NCI-H446 (cell line): Measurements from ENCODE around the gene CAT.
A peak's percentile ranks its signal among the peaks of the same experiment; 100 is the strongest.

ENCODE experiments used
- DNase-seq, 2 experiments: peaks; one replicate each; lab custom pipeline; 2025; lab: John Stamatoyannopoulos, UW

Gene CAT

GRCh38 chr11:34459507-34460162 is 20.9 kb downstream of the CAT start:
- no peak for DNase-seq

DNA sequence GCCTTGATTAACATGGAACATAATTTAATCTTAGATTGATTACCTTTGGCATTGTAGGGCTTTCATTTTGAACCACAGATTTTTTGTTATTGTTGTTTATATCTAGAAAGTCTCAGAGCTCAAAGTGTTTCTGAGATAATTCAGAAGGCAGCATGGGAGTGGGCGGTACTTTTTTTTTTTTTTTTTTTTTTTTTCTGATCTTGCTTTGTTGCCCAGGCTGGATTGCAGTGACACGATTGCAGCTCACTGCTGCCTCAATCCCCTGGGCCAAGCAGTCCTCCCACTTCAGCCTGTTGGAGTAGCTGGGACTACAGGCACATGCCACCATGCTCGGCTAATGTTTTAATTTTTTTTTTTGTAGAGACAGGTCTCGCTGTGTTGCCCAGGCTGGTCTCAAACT is 21.5 kb downstream of the CAT start:
- DNase-seq, result no peak

GRCh38 chr11:34461215-34461614 is 22.5 kb downstream of the CAT start:
- no peak for DNase-seq

GRCh38 chr11:34464591-34465051 is 25.9 kb downstream of the CAT start:
- peak in 1 of 2 experiments; percentile 22 for DNase-seq

DNA sequence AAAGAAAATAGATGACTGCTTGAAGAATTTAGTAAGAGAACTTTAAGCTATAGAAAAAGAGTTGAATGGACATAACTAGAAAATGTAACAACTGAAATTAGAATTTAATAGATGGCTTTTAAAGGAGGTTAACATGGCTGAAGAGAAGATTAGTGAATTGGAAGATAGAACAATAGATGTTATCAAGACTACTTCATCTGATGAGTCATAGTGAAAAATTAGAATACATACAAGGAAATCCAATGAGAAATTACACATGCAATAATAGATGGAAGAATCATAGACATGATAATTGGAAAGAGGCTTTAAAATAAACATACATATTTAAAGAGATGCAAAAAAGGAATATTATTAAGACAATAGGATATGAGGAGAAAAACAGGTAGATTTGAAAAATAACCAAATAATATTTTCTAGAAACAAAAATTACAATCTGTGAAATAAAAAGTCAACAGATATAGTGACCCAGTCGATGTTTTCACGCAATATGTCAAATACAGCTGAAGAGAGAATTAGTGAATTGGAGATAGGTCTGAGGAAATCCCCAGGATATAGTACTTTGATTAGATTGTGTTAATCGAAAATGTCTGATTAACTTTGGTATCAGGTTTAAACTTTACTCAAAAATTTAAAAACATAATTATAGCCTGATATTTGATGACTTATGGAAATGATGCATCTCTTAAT is 28.2 kb downstream of the CAT start:
- no peak for DNase-seq

DNA sequence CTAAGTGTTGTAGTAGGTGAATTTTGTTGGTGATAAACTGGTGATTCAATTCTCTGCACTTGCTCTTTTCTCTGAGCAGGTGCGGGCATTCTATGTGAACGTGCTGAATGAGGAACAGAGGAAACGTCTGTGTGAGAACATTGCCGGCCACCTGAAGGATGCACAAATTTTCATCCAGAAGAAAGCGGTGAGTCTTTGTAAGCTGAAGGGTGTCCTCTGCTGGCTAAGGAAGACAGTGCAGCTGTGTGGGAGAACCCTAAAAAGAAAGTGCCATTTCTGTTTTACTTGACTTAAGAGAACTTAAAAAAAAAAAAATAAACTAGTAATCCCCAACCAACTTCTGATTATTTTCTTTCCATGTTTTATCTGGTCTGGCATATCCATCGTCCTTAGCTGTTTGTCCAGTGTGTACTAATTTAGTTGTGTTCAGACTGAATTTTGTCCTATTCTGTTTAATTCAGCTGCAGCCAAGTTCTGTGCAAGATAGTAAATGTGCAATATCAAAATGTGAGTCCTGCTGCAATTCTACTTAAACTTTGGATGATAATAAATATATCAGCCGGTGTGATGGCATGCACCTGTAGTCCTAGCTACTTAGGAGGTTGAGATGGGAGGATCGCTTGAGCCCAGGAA is 29.6 kb downstream of the CAT start:
- peak in 1 of 2 experiments; percentile 10 for DNase-seq

DNA sequence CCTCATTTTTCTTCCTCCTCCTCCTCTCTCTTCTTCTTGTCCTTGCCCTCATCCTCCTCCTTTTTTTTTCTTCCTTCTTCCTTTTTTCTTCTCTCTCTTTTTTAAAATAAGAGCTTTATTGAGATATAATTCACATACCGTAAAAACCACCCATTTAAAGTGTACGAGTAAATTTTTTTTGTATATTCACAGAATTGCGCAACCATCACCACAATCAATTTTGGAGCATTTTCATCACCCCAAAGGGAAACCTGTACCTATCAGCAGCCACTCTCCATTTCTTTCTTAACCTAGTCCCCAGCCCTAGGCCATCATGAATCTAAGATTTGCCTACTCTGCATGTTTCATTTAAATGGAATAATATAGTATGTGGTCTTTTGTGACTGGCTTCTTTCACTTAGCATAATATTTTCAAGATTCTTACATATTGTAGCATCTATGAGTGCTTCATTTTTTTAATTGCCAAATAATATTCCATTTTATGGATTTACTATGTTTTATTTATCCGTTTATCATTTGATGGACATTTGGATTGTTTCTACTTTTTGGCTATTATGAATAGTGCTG is 35.0 kb downstream of the CAT start:
- no peak for DNase-seq

- no peak for DNase-seq
These were observed 36.9 kb downstream of the CAT start for GRCh38 chr11:34475656-34476055.

DNA sequence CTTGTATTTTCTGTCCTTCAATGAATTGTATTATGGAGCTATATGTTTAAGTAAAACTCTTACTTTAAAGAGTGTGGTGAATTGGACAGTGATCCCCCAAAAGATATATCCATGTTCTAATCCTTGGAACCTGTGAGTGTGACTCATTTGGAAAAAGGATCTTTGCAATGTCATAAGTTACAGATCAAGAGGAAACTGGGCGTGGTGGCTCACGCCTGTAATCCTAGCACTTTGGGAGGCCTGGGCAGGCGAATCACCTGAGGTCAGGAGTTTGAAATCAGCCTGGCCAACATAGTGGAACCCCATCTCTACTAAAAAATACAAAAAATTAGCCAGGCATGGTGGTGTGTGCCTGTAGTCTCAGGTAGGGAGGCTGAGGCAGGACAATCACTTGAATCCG is 38.1 kb downstream of the CAT start:
- no peak for DNase-seq

GRCh38 chr11:34478845-34479663 is 40.3 kb downstream of the CAT start:
- no peak for DNase-seq

DNA sequence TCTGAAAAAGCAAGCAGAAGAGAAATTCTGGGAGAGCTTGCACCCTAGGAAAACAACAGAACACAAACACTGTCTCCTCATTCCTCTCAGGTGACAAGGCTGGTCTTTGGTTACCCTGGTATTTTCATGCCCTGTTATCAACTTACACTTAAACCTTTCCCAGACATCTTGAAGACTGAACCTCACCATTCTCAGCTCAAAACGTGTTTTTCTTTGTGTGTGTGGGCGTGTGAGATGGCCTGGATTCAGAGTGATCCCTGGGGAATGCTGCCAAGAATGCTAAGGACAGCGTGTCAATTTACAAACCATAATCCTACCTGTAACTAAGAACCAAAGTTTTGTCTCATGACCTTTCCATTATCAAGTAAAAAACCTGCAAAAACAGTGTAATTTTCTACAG is 41.6 kb downstream of the CAT start:
- no peak for DNase-seq

DNA sequence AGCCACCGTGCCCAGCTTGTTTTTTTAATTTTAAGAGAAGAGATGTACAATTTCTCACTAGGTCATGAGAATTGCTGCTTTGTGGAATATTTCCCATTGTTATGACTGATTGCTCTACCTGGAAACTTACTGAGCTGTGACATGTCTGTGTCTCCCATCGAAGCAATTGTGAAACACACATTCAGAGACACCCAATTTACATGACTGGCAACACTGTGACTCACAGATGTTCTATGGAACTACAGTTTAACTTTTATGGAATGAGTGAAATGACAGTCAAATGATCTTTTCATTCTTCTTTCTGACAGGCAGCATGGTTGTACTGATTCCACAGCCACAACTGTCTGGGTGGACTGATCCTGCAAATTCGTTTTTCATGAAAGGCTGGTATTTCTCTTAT is 42.6 kb downstream of the CAT start:
- DNase-seq, result no peak

- DNase-seq, result no peak
These were observed 44.6 kb downstream of the CAT start for GRCh38 chr11:34483106-34483874.

GRCh38 chr11:34487430-34487829 is 48.7 kb downstream of the CAT start:
- DNase-seq, result no peak

GRCh38 chr11:34488855-34489557 is 50.3 kb downstream of the CAT start:
- no peak for DNase-seq

- no peak for DNase-seq
These were observed 51.6 kb downstream of the CAT start for GRCh38 chr11:34490304-34490703.

- peak; percentile 58 to 80 for DNase-seq
These were observed 54.2 kb downstream of the CAT start for GRCh38 chr11:34492806-34493414.

DNA sequence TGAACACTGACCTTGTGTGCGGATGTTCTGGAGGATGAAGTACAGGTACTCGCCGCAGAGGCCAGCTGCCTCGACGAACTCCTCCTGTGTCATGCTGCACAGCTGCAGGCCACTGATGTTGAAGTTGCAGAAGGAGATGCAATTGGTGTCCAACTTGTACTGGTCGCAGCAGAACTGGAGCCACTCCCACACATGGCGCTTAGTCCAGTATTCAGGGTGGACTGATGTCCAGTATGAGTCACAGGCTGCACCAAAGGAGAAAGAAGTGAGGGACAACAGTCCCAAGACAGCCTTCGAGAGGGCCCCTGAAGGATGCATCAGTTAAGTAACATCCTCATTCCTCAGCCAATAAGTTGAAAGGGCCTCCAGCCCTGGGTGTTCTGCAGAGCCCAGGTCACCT is 54.7 kb downstream of the CAT start:
- no peak for DNase-seq

DNA sequence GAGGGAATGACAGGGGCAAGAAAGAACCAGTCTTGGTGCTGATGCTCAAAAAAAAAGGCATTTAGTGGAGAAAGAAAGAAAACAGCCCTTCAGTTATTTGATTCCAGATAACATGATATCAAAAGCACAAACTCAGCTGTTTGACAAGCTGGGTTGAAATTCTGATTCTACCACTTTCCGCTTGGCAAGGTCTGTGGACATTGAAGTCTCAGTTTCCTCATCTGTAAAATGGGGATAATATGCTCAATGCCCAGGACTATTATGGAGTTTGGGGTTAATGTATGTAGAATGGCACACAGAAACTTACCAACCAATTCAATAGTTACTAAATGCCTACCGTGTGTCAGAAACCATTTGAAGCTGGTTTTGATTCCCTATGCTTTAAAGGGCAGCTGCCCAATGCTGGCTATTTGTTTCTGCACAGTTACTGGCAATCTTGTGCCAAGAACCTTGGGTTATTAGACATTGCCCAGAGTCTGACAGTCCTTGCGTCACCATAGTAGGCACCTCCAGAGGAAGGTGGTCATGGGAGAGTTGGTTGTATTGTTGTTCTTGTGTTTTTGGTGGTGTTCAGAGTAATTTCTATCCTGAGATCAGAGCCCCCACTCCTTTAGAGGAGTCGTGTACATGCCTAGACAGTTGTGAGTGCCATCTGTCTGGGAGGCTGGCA is 55.3 kb downstream of the CAT start:
- no peak for DNase-seq
